Activated CD4-positive, alpha-beta T cell treated with anti-CD3 and anti-CD28 coated beads for 48 hours (primary cell): ENCODE measurements around the gene NKTR.
A peak's percentile ranks its signal among the peaks of the same experiment; 100 is the strongest.

ENCODE experiments used
- DNase-seq: peaks from one replicate; pipeline ENCODE4 v3.0.0-alpha.2; 2020

The NKTR gene

GRCh38 chr3:42683875-42684598 lies 83.6 kb downstream of the NKTR start:
- peak; percentile 75 for DNase-seq

GRCh38 chr3:42684632-42685362 lies 84.3 kb downstream of the NKTR start:
- no peak for DNase-seq

GRCh38 chr3:42685363-42685881 lies 84.9 kb downstream of the NKTR start, which contains the start of gene KLHL40:
KLHL40 (plus strand) TSS chr3:42685537; CDS start chr3:42685619, 82 bp downstream.
- DNase-seq: no peak

- DNase-seq: no peak
Measured at GRCh38 chr3:42685891-42686820, 85.7 kb downstream of the NKTR start.

DNA sequence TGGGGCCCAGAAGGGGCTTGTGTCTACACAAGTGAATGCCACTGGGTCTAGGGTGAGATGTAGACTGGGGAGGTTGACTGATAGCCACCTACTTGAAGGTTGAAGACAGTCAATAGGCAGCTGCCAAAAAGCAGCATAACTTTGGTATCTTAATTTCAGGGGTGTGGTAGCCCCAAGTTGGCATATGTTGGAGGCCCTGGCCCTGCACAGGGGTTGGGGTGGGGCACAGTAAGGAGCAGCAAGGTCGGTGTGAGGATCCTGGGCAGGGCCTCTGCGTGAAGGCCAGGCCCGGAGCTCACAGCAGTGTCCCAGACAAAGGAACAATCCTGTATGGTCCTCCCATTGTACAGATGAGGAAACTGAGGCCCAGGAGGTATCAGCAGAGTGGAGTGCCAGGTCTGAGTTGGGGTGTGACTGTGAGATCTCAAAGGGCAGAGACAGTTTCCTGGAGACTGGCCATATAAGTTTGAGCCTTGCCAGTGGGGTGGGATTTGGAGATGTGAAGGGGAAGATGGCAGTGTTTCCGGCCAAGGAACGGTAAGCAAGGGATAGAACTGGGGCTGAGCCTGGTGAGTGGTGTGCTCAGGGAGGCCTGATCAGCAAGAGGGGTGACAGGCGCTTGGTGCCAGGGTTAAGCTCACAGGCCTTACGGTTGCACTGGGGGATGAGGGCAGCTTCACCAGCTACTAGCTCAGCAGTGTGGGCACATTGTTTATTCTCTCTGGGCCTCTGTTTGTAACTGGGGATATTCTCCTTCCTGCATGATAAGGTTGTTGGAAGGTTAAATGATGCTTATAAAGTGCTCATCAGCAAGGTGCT lies 86.6 kb downstream of the NKTR start:
- DNase-seq: no peak

- DNase-seq: no peak
Measured at GRCh38 chr3:42688016-42688415, 87.5 kb downstream of the NKTR start.

DNA sequence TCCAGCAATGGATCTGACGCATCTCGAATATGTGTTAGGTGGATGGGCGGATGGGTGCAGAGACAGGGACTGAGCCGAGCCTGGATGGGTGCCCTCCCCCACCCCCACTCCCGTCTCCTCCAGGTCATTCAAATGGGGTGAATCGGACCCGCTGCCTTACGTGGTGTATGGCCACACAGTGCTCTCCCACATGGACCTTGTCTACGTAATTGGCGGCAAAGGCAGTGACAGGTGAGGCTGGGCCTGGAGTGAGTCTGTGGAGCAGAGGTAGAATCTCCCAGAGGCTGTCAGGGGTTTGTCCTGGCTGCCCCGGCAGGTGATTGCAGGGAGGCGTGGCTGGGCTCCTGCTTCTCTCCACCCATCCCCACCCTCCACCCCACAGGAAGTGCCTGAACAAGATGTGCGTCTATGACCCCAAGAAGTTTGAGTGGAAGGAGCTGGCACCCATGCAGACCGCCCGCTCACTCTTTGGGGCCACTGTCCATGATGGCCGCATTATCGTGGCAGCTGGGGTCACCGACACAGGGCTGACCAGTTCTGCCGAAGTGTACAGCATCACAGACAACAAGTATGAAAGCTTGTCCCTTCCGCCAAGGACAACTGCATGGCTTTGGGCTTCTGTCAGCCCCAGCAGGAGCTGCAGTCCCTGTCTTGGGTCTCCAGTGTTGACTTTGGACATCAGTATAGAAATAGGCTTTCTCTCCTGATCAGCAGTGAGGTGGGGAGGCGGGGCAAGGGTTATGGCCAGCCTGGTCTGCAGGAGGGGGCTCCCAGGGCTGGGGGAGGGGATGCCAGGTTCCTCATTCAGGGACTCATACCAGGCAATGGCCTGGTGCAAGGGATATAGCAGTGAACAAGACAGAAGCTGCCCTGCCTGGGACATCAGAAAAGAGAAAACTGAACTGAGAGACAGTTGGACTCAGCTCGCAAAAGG lies 88.3 kb downstream of the NKTR start:
- no peak for DNase-seq

DNA sequence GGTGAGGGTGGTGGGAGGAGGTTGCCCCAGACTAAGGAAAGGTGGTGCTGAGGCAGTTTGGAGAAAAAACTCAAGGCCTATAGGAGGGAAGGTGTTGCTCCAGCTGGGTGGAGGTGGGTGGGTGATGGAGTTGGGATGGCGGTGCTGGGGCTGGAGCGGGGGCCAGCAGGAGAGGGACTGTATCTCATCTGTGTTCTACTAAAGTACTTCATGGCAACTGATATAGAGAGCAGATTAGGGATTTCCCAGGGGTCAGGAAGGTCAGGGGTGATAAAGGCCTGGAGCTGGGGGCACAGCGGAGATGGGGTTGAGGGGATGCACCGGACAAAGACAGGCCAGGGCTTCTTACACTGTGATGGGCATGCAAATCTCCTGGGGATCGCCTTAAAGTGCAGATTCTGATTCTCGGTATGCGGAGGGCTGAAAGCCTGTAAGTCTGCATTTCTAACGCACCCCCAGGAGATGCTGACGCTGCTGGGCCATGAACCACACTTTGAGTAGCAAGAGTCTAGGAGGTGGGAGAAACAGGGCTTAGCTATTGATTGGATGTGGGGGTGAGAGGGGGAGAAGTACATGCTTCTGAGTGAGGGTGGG lies 89.0 kb downstream of the NKTR start:
- DNase-seq: no peak

GRCh38 chr3:42690191-42690590 lies 89.7 kb downstream of the NKTR start:
- no peak for DNase-seq

DNA sequence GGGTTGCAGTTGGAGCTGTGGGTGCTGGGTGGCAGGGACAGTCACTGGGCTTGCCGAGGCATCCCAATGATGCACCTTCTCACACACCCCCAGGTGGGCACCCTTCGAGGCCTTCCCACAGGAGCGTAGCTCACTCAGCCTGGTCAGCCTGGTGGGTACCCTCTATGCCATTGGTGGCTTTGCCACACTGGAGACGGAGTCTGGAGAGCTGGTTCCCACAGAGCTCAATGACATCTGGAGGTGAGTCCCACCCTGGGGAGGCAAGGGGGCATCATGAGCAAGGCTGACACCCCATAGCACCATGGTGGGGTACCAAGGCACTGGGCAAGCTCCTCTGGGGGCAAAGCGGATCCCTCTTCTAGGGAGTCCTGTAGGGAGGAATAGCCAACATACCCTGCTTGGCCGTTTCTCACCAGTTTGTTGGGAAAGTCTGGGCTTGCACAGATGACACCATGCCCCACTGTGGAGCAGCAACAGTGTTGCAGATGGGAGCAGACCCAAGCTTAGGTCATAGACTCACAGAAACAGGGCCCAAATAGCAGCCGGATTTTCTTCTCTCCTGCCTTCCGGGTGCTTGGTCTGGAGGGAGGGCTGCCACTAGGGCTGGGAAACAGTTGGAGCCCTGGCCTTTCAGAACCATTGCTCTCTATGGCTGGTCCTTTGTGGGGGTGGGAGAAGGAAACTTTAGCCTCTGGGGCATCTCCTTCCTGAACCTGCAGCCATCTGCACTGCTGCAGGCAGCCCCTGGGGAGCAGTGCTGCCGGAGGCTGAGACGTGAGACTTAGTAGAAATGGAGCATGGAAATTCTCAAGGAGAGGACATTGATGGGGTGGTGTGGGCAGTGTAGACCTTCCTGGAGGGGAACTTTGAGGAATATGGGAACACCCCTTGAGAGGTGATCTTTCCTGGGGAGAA lies 90.5 kb downstream of the NKTR start:
- DNase-seq: no peak

GRCh38 chr3:42691816-42692666 lies 91.6 kb downstream of the NKTR start:
- DNase-seq: no peak

GRCh38 chr3:42692667-42693529 lies 92.4 kb downstream of the NKTR start:
- no peak for DNase-seq

DNA sequence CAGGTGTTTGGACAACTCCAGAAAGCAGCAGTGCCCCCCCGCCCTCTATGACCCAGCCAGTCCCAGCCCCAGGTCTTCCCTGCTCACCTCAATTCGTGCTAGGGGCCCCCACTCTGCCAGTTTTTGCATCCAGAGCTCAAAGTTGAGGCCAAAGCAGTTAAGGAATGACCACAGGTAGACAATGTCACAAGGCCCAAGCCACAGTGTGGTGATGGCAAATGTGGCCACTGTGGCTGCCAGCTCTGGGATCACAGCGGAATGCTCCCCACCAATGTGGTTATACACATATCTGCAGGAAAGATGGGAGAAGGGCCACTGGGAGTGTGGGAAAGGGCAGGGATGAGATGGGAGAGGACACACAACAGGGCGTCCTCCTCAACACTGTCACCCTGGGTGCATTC lies 93.0 kb downstream of the NKTR start:
- no peak for DNase-seq

- DNase-seq: no peak
Measured at GRCh38 chr3:42694366-42694765, 93.9 kb downstream of the NKTR start.

- DNase-seq: no peak
Measured at GRCh38 chr3:42696356-42697288, 96.1 kb downstream of the NKTR start.
